HG03103 (cell line): Measurements from ENCODE around the gene RGS19.

Experiments
- ATAC-seq: cut with Tn5 transposase; IDR thresholded peaks from one replicate; pipeline ENCODE4 v1.9.1; 2021; ENCODE audit warnings: low read depth; ENCODE audit not compliant: unreplicated experiment

Gene RGS19

DNA sequence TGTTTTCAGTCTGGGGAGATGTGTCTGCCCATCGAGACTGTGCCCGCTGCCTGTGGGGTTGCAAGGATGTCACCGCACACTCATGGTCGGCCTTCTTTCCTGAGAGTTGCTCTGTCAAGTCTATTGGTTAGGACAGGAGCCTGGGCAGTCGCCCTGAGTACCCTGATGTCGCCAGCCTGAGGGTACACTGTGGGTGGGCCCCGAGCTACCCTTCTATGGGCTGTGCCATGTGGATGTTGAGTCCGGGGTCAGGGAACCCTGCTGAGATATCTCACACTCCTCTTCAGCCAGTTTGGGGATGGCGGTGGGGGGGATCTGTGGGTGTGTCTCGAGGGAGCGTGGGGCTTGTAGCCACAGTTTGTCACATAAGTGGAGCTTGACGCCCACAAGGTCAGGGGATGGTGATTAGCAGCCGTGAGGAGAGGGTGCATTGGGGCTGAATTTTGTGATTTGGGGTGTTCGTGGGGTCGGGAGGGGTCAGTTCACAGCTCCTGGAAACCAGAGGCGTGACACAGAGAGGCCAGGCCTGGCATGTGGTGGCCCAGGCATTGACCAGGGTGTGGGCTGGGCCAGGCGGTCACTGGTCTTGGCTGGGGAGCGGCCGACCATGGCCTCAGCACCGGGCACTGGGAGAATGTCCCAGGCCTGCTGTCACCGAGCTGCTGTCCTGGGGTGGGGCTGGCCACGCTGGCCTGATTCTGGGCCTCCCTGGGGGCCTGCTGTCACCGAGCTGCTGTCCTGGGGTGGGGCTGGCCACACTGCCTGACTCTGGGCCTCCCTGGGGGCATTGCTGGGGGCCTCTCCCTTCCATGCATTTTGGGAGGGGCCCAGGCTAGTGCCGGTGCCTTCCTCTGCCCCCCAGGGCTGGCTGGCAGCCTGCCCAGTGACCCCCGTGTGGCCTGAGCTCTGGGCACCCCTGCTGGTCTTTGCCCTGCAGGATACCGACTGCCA, 29.7 kb upstream of the RGS19 start:
- ATAC-seq, result no peak

DNA sequence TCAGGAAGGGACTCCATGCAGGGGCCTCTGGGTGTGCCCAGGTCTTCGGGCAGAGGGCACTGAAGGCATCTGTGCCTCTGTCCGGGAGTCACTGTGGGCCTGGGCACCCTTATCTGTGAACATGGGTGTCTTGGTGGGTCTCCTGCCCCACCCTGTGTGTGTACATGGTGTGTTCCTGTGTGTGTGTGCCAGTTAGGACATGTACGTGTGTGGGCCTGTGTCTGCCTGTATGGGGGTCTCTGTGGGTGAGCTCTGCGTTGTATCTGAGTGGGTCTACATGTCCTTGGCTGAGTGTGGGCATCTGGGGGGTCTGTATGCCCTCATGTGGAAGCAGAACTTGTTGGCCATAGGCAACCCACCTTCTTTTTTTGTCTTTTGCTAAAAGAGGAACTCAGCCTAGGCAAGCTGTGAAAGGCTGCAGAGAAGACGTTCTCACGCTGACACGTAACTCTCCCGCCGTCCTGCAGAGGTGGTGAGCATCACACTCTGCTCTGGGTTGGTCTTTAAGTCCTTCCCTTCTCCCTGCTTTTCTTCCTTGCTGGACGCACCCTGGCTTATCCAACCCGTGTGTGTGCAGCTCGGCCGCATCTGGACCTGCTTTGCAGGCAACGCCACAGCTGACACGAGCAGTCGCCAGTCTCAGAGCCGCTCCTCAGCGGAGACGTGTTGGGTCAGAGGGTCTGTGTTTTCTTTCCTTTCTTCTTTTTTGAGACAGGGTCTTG, 28.6 kb upstream of the RGS19 start:
- no peak for ATAC-seq

DNA sequence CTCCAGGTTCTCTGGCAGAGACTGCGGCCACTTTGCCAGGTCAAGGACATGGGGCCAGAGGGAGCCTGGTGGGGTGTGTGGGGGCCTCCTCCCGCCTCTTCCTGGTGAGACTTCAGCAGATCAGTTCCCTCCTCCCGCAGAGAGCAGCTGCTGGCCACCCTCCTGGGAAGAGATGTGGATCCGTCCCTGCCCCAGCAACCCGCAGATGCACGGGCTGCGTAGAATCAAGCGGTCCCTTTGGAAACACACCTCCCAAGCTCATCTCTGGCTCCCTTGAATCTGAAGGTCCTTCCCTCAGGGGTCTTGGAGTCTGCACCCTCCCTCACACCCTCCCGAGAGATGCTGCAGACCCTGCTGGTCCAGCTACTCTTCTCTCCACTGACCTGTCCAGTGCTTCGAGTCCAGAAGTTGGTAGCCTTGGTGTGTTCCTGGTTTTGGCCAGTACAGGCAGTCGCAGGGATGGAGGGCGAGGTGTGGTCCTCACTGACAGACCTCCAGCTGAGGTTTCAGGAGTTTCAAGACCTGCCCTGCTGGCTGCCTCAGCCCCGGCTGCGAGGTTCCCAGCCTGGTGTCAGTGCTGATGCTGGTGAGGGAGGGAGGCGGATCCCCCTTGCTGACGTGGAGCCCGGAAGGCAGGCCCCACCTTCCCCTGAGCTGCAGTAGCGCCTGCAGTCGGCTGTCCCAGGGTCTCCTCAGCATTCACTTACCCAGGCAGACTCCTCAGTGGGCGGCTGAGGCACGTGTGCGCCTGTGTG, 27.8 kb upstream of the RGS19 start, which contains the start of gene NPBWR2:
TSS of gene NPBWR2 (minus strand) at position 585 of the 755 bp plus-strand sequence. CDS start 734 bp downstream, outside the sequence.
- no peak for ATAC-seq

DNA sequence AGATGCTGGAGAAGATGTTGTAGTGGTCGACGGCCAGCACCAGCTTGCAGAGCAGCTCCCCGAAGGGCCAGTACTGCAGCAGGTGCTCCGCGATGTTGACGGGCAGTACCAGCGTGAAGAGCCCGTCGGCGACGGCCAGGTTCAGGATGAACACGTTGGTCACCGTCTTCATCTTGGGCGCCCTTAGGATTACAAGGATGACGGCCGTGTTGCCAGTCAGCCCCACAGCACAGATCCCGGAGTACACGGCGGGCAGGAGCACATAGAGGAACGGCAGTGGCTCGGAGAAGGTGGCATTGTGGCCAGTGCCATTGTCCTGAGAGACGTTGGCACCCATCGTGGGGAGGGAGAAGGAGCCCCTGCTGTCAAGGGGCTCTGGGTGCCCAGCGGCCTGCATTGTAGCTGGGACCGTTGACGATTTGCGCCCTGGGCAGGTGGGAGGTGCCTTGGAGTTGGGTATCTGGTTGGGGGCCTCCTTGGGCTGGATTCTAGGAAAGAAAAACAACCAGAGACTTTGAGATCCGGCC, 27.2 kb upstream of the RGS19 start:
- ATAC-seq, result no peak

DNA sequence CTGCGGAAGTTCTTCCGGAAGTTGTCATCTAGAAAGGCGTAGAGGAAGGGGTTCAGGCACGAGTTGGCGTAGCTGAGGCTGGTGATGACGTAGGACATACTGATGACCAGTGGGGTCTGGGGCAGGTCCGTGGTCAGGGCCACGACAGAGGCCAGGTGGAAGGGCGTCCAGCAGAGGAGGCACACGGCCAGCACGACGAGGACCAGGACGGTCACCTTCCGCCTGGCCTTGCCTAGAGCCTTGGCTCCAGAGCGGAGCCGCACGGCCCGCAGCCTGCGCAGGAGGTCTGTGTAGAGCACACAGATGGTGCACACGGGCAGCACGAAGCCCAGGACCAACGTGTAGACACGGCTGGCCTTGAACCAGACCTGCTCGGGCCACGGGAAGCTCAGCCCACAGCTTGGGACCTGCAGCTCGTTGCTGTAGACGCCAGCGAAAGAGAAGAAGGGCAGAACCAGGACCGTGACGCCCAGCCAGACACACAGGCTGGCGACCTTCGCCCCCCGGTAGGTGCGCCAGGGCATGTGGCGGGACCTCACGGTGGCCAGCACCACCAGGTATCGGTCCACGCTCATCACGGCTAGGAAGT, 26.6 kb upstream of the RGS19 start:
- no peak for ATAC-seq

DNA sequence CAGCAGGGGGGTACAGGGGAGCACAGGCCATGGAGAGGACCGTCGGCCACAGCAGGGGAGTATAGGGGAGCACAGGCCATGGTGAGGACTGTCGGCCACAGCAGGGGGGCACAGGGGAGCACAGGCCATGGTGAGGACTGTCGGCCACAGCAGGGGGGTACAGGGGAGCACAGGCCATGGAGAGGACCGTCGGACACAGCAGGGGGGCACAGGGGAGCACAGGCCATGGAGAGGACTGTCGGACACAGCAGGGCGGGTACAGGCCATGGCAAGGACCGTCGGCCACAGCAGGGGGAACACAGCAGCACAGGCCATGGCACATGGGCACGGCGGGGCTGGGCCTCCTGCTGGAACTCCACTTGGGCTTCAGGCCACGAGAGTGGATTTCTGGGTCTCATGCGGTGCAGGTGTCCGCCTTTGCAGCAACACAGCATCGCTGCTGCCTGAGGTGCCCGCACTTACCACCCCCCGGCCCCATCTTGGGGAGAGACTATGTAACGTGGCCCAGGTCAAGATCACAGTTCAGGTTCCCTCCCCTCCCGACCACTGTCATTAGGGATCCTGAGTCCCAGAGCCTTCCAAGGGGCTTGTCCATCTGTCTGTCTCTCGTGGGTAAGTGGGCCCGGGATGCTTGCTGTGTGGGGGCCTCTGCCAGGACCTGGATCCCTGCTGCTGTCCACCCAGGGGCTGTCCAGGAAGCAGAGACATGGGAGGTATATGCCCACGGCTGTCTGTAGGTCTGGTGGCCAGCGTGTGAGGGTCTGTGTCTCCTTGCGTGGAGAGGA, 25.5 kb upstream of the RGS19 start:
- ATAC-seq, result no peak

DNA sequence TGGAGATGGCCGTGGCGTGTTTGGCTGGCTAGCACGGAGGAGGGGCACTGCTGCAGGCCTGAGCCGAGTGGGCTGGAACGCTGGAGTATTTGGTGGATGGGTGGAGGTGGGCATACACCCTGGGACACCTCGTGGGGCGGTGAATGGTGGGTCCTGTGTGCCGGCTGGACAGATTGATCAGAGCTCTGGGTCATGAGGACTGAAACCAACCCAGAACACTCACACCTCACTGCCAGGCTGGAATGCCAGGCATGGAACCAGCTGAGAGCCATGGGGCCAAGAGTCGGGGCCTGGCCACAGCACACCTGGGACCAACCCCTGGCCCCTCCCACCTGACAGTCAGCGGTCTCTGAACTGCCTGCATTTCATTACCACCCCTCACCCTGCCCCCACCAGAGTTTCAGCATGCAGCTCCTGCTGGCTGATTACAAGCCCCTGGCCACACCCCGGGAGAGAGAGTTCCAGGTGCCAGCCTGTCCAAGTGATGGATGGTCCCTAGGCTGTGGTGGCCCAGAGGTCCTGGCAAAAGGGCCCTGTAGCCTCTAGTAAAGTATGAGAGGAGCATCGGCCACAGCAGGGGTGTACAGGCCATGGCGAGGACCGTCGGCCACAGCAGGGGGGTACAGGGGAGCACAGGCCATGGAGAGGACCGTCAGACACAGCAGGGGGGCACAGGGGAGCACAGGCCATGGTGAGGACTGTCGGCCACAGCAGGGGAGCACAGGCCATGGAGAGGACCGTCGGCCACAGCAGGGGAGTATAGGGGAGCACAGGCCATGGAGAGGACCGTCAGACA, 24.8 kb upstream of the RGS19 start:
- no peak for ATAC-seq

DNA sequence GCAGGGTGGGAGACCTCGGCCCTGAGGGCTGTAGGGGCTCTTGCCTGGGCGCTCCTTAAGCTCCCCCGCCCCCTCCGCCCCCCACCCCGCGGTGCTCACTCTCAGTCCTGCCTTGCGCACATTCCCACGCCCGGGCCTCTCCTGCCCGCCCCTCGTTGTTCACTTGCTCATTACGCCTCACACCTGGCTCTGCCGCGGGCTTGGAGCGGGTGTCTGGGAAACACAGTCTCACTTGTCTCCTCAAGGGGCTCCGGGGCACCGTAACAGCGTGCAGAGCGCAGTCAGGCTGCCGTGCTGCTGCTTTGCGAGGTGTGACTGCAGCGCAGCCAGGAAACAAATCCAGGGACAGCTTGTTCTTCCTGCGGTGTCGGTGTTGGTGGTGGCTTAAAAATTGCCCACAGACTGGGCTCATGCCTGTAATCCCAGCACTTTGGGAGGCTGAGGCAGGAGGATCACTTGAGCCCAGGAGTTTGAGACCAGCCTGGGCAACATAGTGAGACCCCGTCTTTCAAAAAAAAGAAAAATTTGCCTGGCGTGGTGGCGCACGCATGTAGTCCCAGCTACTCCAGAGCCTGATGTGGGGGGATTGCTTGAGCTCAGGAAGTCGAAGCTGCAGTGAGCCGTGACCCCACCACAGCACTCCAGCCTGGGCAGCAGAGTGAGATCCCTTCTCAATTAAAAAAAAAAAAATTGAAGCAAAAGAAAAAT, 23.5 kb upstream of the RGS19 start:
- ATAC-seq, result no peak

DNA sequence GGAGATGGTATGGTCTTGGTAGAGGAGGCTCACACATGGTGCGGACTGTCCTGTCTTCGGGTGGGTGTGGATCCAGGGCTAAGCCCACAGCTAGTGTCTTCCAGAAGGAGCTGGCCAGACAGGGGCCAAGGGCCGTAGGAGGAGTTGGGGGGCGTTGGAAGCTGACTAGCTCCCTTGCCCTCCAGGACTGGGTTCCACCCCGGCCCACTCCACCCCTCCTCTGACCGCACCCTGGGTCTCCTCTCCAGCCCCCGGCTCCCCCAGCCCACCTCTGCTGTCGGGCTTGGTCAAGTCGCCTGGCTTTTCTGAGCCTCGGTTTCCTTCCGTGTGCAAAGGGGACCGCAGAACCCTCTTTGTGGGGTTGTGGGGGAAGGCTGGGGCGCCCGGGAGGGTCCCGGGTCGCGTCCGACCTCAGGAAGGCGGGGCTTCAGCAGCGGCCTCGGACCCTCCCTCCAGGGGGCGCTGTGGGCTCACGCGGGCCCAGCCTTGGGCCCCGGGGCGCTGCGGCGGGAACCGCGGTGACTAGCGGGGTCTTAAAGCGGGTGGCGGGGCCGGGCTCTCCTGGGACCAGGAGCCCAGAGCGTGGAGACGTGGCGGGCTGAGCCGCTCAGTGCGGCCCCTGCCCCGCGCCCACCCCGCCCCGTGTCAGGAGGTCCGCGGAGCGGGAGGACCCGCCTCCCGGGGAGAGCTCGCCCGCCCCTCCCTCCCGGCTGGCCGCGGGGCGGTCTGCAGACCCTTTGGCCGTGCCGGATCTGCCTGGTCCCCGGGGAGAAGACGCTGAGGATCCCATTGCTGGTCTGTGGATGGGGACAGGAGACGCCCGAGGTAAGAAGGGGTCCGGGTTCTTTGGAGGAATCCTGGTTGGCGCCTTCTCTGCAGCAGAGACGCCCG, 22.7 kb upstream of the RGS19 start:
- no peak for ATAC-seq

DNA sequence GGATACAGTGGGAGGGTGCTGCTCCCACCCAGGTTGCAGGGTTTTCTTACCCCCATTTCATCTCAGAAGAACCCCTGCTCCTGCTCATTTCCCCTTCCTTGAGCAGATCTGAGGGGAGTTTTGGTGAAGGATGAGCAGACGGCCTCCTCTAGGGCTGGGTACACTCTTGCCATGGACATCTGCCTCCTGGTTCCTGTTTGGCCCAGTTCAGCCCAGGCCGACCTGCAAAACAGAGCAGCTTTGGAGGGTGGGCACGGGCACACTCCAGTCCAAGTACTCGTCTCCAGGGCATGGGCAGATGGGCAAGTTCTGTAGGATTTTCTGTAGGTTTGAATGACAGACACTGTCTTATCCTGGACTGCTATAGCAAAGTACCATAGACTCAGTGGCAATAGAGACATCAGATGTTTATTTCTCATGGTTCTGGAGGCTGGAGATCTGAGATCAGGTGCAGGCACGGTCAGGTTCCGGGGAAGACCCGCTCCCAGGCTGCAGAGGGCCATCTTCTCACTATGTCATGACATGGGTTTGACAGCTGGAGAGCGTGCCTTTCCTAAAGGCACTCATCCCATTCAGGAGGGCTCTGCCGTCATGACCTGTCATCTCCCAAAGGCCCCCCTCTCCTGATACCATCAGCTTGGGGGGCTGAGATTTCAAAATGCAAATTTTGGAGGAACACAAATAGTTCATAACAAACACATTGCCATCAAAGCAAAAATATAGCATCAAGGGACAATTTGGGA, 21.8 kb upstream of the RGS19 start:
- ATAC-seq, result no peak

DNA sequence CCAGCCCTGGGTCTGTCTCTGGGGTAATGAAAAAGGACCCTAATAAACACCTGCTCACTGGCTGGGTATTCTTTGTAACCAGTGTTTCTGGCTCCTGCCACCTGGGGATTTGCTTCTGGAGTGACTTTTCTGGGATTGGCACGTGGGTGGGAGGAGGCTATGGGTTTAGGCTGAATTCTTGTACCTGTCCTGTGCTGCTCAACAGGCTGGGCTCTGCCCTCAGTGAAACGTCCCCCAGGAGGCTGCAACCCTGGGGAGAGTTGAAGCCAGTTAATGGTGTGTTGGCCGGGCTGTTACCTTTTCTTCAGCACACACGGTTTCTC, 21.2 kb upstream of the RGS19 start:
- no peak for ATAC-seq

DNA sequence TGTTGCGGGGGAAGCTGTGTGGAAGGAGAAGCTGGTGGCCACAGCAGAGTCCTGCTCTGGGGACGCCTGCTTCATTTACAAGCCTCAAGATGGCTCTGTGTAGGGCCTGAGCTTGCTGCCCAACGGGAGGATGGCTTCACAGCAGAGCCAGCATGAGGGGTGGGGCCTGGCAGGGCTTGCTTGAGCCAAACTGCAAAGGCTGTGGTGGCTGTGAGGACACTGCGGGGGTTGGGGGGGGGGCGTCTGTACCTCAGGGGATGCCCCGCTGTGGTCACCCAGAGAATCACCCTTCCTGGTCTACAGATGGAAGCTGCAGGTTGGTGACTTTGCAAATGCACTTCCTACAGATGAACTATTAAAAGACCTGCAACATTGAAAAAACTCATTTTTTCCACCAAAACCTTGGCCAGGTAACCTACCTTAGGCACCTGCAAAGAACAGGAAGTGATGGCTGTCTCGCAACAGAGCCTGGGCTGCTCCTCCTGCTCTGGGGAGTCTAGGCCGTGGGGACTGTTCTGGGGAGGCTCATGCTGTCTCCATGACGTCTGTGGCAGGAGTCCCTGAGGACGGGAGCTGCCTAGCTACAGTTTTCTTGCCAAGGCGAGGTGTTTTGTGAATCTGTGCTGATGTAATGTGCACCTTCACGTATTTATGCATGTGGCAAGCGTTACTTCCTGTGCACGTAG, 20.7 kb upstream of the RGS19 start:
- no peak for ATAC-seq

DNA sequence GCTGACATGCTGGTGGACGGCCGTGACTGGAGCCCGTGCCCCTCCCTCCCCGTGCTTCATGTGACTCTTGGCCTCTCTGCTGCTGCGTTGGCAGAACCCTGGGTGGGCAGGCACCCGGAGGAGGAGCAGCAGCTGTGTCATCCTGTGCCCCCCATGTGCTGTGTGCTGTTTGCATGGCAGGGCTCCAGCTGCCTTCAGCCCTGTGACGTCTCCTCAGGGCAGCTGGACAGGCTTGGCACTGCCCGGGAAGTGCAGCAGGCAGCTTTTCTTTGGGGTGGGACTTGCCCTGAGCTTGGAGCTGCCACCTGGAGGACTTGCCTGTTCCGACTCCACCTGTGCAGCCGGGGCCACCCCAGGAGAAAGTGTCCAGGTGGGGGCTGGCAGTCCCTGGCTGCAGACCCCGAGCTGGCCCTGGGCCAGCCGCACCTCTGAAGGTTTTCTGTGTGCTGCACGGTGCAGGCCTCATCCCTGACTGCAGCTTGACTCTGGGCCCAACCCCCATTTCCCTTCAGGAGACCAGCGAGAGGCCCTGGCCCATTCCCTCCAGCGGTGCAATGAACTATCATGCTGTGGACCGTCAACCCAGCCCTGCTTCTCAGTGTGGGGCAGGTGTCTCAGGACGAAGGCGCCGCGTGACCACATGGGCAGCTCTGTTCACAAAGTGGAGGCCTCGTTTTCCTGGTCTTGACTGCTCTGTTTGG, 19.9 kb upstream of the RGS19 start:
- no peak for ATAC-seq

DNA sequence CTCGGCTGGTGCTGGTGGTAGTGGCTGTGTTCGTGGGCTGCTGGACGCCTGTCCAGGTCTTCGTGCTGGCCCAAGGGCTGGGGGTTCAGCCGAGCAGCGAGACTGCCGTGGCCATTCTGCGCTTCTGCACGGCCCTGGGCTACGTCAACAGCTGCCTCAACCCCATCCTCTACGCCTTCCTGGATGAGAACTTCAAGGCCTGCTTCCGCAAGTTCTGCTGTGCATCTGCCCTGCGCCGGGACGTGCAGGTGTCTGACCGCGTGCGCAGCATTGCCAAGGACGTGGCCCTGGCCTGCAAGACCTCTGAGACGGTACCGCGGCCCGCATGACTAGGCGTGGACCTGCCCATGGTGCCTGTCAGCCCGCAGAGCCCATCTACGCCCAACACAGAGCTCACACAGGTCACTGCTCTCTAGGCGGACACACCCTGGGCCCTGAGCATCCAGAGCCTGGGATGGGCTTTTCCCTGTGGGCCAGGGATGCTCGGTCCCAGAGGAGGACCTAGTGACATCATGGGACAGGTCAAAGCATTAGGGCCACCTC, 19.2 kb upstream of the RGS19 start:
- no peak for ATAC-seq

DNA sequence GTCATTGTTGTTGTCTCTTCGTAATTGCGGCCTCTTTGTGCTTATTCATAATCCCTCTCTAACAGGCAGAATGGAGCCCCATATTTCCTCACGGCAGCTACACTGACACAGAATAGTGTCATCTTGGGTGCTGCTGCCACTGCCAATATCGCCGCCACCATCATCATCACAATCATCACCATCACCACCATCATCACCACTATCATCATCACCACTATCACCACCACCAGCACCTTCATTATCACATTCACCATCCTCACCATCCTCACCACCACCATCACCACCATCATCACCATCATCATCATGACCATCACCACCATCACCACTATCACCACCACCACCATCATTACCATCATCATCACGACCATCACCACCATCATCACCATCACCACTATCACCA, 17.2 kb upstream of the RGS19 start:
- ATAC-seq, result no peak
